Choroid plexus epithelial cell (primary cell): Measurements from ENCODE around the gene HINT2.

ENCODE experiments used
- DNase-seq: peaks from one replicate; pipeline ENCODE4 v3.0.0-alpha.2; 2010; ENCODE audit warnings: low read depth
- H3K4me3 ChIP-seq: 2 replicates; pipeline ENCODE4 v1.5.1; 2011; ENCODE audit warnings: low read depth, mild to moderate bottlenecking, control low read depth, low read length, moderate library complexity
- TF ChIP-seq, protein P1 (sequence below): conservative IDR thresholded peaks from 2 replicates; pipeline ENCODE4 v1.5.1; 2011; ENCODE audit warnings: low read depth, mild to moderate bottlenecking, control low read depth, inconsistent platforms, low read length, moderate library complexity

Gene HINT2

DNA sequence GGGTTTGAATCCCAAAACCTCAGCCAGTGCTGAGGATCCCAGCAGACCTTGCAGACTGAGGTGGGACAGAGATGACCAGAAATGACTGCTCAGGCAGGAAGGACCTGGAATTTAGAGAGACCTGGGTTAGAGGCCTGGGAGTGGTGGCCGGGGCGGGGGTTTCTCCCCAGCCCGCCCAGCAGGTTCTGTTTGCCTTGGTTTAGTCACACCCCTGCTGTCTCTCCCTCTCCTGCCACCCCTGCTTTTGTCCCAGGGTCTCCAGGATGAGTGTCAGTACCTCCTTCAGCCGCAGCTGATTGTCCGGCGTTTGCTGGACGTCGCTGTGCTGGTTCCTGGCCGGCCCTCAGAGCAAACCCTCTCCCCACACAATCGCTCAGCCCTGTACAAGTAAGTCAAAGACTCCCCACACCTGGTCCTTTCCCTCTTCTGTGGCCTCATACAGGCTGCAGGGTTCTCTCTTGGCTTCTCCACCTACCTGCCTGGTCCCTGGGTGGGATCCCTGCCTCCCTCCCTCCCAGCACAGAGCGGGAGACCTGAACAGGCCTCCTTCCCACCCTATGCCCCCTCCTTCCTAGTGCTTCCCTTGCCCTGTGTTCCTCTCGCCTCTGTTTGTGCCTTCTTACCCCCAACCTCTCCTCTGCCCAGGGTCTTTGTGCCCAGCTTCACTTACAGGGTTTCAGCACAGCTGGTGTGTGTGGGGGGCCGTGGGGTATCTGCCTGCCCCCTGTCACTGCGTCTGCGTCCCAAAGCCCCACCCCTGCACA, 26.2 kb upstream of the HINT2 start:
- DNase-seq = no peak
- TF ChIP-seq, protein P1, sequence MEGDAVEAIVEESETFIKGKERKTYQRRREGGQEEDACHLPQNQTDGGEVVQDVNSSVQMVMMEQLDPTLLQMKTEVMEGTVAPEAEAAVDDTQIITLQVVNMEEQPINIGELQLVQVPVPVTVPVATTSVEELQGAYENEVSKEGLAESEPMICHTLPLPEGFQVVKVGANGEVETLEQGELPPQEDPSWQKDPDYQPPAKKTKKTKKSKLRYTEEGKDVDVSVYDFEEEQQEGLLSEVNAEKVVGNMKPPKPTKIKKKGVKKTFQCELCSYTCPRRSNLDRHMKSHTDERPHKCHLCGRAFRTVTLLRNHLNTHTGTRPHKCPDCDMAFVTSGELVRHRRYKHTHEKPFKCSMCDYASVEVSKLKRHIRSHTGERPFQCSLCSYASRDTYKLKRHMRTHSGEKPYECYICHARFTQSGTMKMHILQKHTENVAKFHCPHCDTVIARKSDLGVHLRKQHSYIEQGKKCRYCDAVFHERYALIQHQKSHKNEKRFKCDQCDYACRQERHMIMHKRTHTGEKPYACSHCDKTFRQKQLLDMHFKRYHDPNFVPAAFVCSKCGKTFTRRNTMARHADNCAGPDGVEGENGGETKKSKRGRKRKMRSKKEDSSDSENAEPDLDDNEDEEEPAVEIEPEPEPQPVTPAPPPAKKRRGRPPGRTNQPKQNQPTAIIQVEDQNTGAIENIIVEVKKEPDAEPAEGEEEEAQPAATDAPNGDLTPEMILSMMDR = no peak
- no peak overlapping the region for H3K4me3 ChIP-seq

- TF ChIP-seq, protein P1 = no peak
- no peak overlapping the region for H3K4me3 ChIP-seq
- DNase-seq = no peak
These were observed 25.1 kb upstream of the HINT2 start for GRCh38 chr9:35839926-35840325.

GRCh38 chr9:35836595-35836994, 21.8 kb upstream of the HINT2 start:
- H3K4me3 ChIP-seq = no peak overlapping the region
- DNase-seq = no peak
- TF ChIP-seq, protein P1 = no peak

- H3K4me3 ChIP-seq = no peak overlapping the region
- TF ChIP-seq, protein P1 = no peak
- DNase-seq = no peak
These were observed 20.9 kb upstream of the HINT2 start for GRCh38 chr9:35835766-35836165.

DNA sequence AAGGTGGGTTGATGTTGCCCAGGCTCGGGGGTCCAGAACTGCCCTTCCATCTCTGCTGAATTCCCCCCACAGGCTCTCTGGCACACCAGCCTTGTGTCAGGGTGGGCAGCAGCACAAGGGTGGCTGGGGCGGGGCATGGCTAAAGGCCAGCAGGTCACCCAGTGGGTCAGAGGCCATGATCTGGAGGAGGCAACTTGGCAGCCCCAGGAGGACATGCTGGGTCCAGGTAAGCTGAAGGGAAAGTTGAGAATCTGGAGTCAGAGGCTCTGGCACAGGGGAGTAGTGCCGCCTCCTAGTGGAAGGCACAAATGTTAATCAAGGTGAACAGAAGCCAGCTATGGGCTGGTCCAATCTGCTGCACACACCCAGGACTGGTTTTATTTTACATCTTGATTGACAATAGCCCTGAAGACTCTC, 20.4 kb upstream of the HINT2 start:
- no peak overlapping the region for H3K4me3 ChIP-seq
- TF ChIP-seq, protein P1 = peak; percentile 40
- peak; percentile 12 for DNase-seq

- H3K4me3 ChIP-seq = no peak overlapping the region
- no peak for DNase-seq
- TF ChIP-seq, protein P1 = no peak
These were observed 19.7 kb upstream of the HINT2 start for GRCh38 chr9:35834260-35835215.
